Prostate gland (tissue), 2 donors: ENCODE measurements around the gene PLXND1. TPM values are rescaled to one million over a fixed set of nuclear protein-coding genes. Genes with fewer than 3 reads are reported as not detected.

ENCODE experiments used
- DNase-seq: peaks from one replicate; pipeline ENCODE4 v3.0.0-alpha.2; 2019; ENCODE audit warnings: low spot score
- H3K27ac ChIP-seq, 2 donors: fragments of 200-600 bp; sonication (generic); 2 replicates each; pipeline ENCODE4 v1.5.1; 2017 to 2019
- H3K27me3 ChIP-seq: fragments of 200-600 bp; sonication (generic); replicated peaks from 2 replicates; pipeline ENCODE4 v1.5.1; 2019; ENCODE audit not compliant: insufficient read depth
- H3K36me3 ChIP-seq, 2 donors: fragments of 200-600 bp; sonication (generic); 1 replicate in 1 of 2; 2 replicates in 1 of 2; pipeline versions ENCODE4 v1.5.1 to v1.8.1; 2017 to 2019
- H3K4me1 ChIP-seq: fragments of 200-600 bp; sonication (generic); replicated peaks from 2 replicates; pipeline ENCODE4 v1.5.1; 2019
- H3K4me3 ChIP-seq, 2 donors: fragments of 200-600 bp; sonication (generic); 2 replicates each; pipeline ENCODE4 v1.5.1; 2017 to 2019
- H3K9me3 ChIP-seq: fragments of 200-600 bp; sonication (generic); 2 replicates; pipeline ENCODE4 v1.5.1; 2017
- POLR2A ChIP-seq: fragments of 450-650 bp; IDR thresholded peaks from one replicate; pipeline ENCODE4 v1.6.1; 2016; ENCODE audit warnings: antibody characterized with exemption, mild to moderate bottlenecking
- POLR2AphosphoS5 ChIP-seq: sonication (generic); formaldehyde crosslinking; IDR thresholded peaks from one replicate; pipeline ENCODE4 v1.6.1; 2017; ENCODE audit warnings: antibody characterized with exemption
- WGBS: methylation state at CpG from one replicate; pipeline ENCODE4 v1.1.5; 2018; 5-methylcytosine and 5-hydroxymethylcytosine counted together
- intact Hi-C: fragments of 100-400 bp; cut with DNase I; formaldehyde crosslinking; loops from one replicate; pipeline ENCODE4 v1.14.2; 2022
- total RNA-seq, 2 donors: library from RNA; depleted of rRNA; stranded (reverse); fragments of >200 nt; gene quantifications; one replicate each; pipeline ENCODE4 v1.1.0, GENCODE V29; 2016
- TF ChIP-seq, protein P1 (sequence below), 4 experiments: fragments of 200-600 bp in 2 of 4; fragments of 450-650 bp in 2 of 4; sonication (generic) in 2 of 4; IDR thresholded peaks; 1 replicate in 3 of 4; 2 replicates in 1 of 4; pipeline ENCODE4 v1.5.1; 2016 to 2019; ENCODE audit warnings: antibody characterized with exemption in 4 of 4, mild to moderate bottlenecking in 2 of 4, moderate library complexity in 2 of 4

PLXND1 gene
- total RNA-seq, 2 donors from 2014 or later: 19.7 to 83.6 TPM

DNA sequence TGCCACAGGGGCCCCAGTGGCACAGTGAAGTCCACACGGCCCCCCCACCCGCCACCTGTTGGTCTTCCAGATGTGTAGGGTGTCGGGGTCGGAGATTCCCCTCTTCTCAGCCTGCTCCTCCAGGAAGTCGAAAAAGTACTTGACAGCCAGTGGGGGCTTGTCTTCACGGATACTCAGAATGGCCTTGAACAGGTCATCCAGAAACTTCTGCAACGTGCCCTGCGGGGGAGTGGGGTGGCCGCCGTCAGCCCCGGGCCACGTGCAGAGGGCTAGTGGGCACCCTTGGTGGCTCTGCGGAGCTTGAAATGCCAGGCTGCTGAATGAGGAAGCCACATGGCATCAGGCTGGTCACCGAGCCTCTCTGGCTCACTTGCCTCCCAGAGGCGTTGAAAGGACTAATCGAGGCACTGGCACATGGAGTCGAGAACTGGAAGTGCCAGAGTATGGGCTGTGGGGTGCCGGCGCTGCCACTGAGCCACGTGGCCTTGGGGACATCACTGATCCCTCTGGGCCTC is 46.9 kb downstream of the PLXND1 start:
- Histone ChIP-seq H3K27ac (peak overlapping the region; percentile 65 to 69), H3K27me3 (no peaks in the 10 kb centered on the region), H3K36me3 (no peaks in the 10 kb centered on the region), H3K4me3 (no peak overlapping the region), H3K4me1 (no peaks in the 10 kb centered on the region), H3K9me3 (no peaks in the 10 kb centered on the region)
- 91% methylated on average over 20 of the region's 20 CpGs for WGBS
- TF ChIP-seq POLR2A (no peak), POLR2AphosphoS5 (no peak)
- TF ChIP-seq, protein P1, sequence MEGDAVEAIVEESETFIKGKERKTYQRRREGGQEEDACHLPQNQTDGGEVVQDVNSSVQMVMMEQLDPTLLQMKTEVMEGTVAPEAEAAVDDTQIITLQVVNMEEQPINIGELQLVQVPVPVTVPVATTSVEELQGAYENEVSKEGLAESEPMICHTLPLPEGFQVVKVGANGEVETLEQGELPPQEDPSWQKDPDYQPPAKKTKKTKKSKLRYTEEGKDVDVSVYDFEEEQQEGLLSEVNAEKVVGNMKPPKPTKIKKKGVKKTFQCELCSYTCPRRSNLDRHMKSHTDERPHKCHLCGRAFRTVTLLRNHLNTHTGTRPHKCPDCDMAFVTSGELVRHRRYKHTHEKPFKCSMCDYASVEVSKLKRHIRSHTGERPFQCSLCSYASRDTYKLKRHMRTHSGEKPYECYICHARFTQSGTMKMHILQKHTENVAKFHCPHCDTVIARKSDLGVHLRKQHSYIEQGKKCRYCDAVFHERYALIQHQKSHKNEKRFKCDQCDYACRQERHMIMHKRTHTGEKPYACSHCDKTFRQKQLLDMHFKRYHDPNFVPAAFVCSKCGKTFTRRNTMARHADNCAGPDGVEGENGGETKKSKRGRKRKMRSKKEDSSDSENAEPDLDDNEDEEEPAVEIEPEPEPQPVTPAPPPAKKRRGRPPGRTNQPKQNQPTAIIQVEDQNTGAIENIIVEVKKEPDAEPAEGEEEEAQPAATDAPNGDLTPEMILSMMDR (IDR thresholded peaks at IDR 0.05): no peak
- DNase-seq: no peak
- intact Hi-C loops: loop anchor here (5.0 kb wide), 1 partner anchor 67 kb away; no protein-coding TSS in a partner anchor

DNA sequence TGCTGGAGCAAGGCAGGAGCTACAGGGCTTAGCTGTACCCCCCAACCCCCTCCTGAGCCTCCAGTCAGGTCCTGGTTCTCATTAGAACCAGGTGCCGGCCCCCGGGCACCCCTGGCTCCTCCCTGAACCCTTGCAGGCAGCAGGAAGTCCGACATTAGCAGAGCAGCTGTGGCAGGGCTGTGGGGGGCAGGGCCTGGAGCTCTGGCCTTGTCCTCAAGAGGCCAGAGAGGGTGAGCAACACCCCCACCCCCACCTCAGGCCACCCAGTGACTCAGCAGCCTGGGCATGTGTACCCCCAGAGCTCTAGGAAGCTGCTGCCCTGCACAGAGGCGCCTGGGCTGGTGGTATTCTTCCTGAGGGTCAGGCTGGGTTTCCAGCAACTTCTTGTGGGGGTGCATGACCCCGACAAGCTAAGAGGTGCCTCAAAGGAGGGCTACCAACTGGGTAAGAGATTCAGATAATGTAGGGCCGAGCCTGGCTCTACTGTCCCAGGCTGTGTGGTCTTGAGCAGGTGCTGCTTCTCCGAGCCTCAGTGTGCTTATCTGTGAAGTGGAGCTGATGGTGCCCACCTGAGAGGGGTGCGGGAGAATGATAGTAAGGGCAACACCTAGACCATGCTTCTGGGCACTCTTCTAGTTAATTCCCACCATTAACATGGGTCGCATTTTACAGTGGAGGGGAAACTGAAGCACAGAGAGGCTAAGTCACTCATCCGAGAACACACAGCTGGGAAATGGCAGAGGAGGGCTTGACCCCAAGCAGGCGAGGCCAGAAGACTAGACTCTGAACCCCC is 47.5 kb downstream of the PLXND1 start:
- no peaks in the 10 kb centered on the region for H3K9me3 ChIP-seq
- TF ChIP-seq, protein P1 (IDR thresholded peaks at IDR 0.05): no peak
- no peak for TF ChIP-seq POLR2A
- TF ChIP-seq POLR2AphosphoS5: no peak
- no peaks in the 10 kb centered on the region for H3K27me3 ChIP-seq
- no peaks in the 10 kb centered on the region for H3K36me3 ChIP-seq
- no peak for DNase-seq
- no peaks in the 10 kb centered on the region for H3K4me1 ChIP-seq
- peak overlapping the region in 1 of 2 donors; percentile 26 for H3K27ac ChIP-seq
- 93% methylated on average over 10 of the region's 11 CpGs for WGBS
- intact Hi-C loops: loop anchor here (5.0 kb wide), 1 partner anchor 67 kb away; no protein-coding TSS in a partner anchor
- no peak overlapping the region for H3K4me3 ChIP-seq

DNA sequence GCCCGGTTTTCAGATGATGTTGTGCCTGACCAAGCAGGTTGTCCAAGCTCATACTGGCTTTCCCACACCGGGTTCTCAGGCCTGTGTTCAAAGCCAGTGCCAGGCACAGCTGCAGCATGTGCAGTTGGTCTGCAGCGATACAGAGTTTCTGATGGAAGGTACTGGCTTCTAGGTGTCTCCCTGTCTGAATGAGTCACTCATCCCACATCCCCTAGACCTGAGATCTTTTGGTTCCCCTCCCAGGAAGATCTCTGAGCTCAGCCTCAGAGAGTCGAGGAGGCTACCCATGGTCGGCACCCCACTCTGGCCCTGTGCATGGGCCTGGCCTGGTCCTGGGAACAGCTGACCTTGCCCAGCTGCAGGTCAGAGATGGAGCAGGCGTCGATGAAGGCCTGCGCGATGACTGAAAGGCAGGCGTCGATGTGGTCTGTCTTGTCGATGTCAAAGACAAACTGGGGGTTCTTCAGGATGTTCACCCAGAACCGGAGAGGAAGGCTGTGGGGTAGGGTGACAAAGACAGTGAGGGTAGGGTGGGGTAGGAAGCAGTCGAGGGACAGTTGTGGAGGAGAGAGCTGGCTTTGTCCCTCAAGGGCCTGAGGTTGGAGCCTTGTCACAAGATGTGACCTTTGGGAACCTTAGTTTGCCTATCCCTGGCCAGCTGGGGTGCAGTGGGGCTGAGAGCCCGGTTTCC is 48.2 kb downstream of the PLXND1 start:
- Histone ChIP-seq H3K4me1 (no peaks in the 10 kb centered on the region), H3K36me3 (no peaks in the 10 kb centered on the region), H3K9me3 (no peaks in the 10 kb centered on the region), H3K27ac (peak overlapping the region in 1 of 2 donors; percentile 26), H3K4me3 (no peak overlapping the region), H3K27me3 (no peaks in the 10 kb centered on the region)
- no peak for DNase-seq
- intact Hi-C loops: loop anchor here (5.0 kb wide), 1 partner anchor 66 kb away; no protein-coding TSS in a partner anchor
- WGBS: 90% methylated on average over 15 of the region's 15 CpGs
- TF ChIP-seq, protein P1 (IDR thresholded peaks at IDR 0.05): no peak
- TF ChIP-seq POLR2AphosphoS5 (no peak), POLR2A (no peak)

DNA sequence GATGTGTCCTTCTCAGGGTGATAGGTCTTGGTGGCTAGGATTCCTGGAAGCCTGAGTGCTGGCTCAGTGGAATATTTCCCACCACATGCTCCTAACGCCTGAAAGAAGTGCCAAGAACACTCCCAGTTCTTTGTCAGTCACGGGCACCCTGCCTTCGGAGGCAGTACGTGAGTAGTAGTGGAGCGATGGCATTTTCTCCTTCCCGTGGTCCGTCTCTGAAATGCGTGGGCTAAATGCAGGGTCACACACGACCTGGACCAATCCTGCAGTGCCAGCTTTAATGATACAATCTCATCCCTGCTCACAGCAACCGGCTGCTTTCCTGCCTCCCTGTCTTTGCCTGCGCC is 49.0 kb downstream of the PLXND1 start:
- no peaks in the 10 kb centered on the region for H3K4me1 ChIP-seq
- WGBS: 45% methylated on average over 11 of the region's 11 CpGs

More for the DNA sequence above, 49.0 kb downstream of the PLXND1 start:
- Histone ChIP-seq H3K36me3 (no peaks in the 10 kb centered on the region), H3K27me3 (no peaks in the 10 kb centered on the region), H3K9me3 (no peaks in the 10 kb centered on the region), H3K27ac (peak overlapping the region in 1 of 2 donors; percentile 26), H3K4me3 (no peak overlapping the region)
- intact Hi-C loops: loop anchor here (5.0 kb wide), 1 partner anchor 65 kb away; no protein-coding TSS in a partner anchor
- DNase-seq: no peak
- no peak for TF ChIP-seq POLR2A
- TF ChIP-seq, protein P1 (IDR thresholded peaks at IDR 0.05): no peak
- peak; percentile 10 for TF ChIP-seq POLR2AphosphoS5
